CD4-positive, alpha-beta T cell treated with Interleukin-4 for 4 hours (primary cell): ENCODE results near the gene B3GNT9.

Experiments
- DNase-seq: peaks from one replicate; pipeline ENCODE4 v3.0.0-alpha.2; 2020

Gene B3GNT9

GRCh38 chr16:67109407-67110135 is 41.2 kb downstream of the B3GNT9 start, which contains the start of gene PHAF1:
Gene PHAF1 (plus strand): TSS chr16:67109941. CDS start chr16:67110176, 235 bp downstream.
- DNase-seq = peak; percentile 94

GRCh38 chr16:67108931-67109406 is 41.8 kb downstream of the B3GNT9 start:
- no peak for DNase-seq

GRCh38 chr16:67108489-67108888 is 42.3 kb downstream of the B3GNT9 start:
- no peak for DNase-seq

GRCh38 chr16:67105881-67106280 is 44.9 kb downstream of the B3GNT9 start:
- no peak for DNase-seq

GRCh38 chr16:67105246-67105645 is 45.6 kb downstream of the B3GNT9 start:
- no peak for DNase-seq

- no peak for DNase-seq
These were observed 46.0 kb downstream of the B3GNT9 start for GRCh38 chr16:67104845-67105244.

- DNase-seq = no peak
These were observed 46.7 kb downstream of the B3GNT9 start for GRCh38 chr16:67104061-67104460.

GRCh38 chr16:67101311-67102082 is 49.3 kb downstream of the B3GNT9 start:
- DNase-seq = no peak

- DNase-seq = peak; percentile 35
These were observed 50.1 kb downstream of the B3GNT9 start for GRCh38 chr16:67100569-67101310.

- no peak for DNase-seq
These were observed 52.2 kb downstream of the B3GNT9 start for GRCh38 chr16:67098599-67098998.
